Measurements from ENCODE around the gene SPATS1.
"Not testable (repeated sequence)": the region's sequence is repeated elsewhere in the genome, so short reads cannot be mapped to it uniquely, and the experiment has no call there.

SPATS1 gene

DNA sequence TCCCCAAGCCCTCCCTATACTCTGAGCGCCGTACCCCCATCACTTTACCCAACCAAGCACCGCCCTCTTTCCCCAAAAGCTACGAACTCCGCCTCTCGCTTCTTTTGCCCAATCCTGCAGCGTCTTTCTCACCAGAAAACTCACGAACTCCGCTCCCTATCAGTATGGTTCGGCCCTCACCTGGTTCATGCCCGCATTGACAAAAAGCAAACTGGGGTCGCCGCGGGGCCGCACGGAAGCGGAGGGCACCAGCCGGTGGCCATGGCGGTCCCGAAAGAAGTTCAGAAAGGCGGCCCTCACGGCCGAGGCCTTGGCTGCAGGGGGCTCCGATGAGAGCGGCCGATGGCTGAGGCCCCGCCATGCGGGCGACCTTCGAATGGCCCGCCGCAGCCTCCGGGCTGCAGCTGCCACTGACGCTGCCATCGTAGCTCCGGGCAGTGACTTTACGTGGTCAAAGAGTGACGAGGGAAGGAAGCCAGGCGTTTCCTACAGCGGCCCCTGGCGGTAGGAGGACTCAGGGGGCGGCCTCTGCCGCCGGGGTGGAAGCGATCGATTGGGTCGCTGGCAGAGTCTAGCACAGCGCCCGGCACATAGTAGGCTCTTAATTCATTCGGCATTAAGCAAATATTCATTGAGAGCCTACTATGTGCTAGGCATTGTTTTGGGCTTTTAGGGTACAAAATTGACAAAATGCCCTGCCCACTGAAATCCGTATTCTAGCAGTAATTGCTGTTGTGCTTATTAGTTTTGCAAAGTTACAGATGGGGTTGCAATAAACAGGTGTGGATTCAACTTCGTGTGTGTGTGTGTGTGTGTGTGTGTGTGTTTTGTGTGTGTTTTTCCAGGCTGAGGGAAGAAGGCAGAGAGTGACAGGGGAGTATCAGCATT lies 29.3 kb upstream of the SPATS1 start, which contains the start of gene AARS2:
Gene AARS2, minus strand, starts transcription at position 447 of the 888 bp plus-strand sequence. Its CDS starts 24 bp downstream, at position 423.
- FAIRE-seq: no peak

DNA sequence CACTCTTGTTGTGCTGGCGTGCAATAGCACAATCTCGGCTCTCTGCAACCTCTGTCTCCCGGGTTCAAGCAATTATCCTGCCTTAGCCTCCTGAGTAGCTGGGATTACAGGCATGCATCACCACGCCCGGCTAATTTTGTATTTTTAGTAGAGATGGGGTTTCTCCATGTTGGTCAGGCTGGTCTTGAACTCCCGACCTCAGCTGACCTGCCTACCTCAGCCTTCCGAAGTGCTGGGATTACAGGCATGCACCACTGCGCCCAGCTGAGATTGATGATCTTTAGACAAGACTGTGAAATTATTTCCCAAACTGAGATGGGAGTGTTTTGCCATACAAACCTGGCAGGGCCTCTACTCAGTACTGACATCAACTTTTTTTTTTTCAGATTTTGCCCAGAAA lies 27.8 kb upstream of the SPATS1 start:
- FAIRE-seq: not testable (repeated sequence)

DNA sequence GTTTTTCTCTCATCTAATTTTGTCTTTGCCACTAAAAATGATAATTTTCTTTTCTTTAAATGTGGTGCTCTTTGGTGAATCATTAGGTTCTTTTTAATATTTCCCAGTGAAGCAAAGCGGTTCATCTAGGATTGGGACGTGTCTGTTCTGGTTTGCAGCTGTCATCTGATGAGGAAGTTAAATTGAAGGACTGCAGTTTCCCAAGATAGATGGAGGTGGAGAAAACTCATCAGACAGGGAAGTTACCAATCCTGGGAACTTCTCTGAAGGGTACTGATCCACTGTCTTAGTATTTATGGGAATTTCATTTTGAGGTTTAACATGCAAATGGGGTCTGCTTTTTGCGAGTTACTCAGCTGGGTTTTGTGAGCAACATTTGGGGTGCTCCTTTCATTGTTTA lies 26.9 kb upstream of the SPATS1 start:
- FAIRE-seq: no peak

DNA sequence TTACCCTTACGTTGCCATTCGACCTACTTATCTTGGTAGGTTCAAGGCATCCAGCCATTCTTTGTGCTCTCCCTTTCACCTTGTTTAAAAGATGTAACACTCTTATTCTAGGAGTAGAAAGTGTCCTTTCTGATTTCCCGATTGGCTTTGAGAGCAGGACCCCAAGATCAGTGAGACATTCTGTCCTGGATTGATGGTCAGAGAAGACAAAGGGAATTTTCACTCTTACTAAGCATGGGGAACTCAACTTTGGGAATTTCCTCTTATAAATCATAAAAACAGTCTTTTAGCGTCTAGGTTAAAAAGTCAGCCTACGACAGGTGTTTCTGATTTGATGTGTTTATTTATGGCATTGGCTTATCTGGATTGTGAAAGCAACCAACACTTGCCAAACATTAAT lies 26.5 kb upstream of the SPATS1 start:
- no peak for FAIRE-seq

DNA sequence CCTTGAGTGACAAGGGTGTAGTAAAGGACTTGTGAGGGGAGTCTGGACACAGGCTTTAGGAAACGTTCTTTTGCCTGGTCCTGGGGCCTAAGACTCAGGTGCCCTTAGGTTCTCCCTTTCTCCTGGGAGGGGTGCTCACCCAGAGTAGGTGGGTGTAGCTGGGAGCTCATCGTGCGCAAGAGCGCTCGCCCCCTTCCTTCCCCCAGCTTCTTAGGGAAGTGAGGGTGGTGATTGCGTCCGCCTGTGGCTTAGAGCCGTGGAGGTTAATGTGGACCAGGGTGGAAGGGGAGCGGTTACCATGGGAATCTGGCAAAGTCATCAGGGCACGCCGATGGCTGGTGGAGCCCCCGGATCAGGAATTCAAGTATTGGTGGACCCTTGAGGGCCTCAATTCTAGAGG lies 26.0 kb upstream of the SPATS1 start:
- no peak for FAIRE-seq

DNA sequence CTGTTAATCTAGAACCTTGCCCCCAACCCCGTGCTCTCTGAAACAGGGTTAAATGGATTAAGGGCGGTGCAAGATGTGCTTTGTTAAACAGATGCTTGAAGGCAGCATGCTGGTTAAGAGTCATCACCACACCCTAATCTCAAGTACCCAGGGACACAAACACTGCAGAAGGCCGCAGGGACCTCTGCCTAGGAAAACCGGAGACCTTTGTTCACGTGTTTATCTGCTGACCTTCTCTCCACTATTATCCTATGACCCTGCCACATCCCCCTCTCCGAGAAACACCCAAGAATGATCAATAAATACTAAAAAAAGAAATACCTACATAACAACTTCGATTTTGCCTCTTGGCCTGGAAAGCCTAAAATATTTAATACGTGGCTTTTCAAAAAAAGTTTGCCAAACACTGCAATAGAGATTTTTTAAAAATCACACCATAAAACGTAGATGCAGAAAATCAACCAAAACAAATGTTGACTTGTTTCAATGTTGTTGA lies 25.3 kb upstream of the SPATS1 start:
- FAIRE-seq: not testable (repeated sequence)

DNA sequence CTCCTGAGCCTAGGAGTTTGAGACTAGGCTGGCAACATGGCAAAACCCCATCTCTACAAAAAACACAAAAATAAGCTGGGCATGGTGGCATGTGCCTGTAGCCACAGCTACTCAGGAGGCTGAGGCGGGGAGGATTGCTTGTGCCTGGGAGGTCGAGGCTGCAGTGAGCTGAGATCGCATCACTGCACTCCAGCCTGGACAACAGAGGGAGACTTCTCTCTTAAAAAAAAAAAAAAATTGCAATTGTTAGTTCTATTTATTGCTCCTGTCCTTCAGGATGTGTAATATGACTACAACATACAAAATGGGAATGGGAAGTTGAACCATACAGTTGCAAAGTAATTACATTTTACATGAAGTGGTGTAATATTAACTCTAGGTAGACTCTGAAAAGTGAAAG lies 21.2 kb upstream of the SPATS1 start:
- no peak for FAIRE-seq

DNA sequence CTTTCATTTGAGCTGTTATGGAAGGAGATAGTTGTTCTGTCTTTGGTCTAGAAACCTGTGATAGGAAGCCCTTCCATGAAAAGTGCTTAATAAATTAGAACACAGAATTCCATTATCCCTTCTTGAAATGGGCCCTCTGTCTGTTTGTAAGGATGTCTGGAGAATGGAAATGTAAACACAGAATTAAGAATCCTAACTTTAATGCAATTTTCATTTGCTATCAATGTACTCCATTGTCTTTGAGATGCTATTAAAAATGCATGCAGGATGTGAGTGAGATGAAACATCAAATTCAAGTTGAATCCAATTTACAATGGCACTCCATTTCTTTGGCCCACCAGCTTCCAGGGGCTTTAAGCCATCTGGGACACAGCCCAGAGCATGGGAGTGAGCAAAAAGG lies 15.4 kb upstream of the SPATS1 start:
- FAIRE-seq: no peak

DNA sequence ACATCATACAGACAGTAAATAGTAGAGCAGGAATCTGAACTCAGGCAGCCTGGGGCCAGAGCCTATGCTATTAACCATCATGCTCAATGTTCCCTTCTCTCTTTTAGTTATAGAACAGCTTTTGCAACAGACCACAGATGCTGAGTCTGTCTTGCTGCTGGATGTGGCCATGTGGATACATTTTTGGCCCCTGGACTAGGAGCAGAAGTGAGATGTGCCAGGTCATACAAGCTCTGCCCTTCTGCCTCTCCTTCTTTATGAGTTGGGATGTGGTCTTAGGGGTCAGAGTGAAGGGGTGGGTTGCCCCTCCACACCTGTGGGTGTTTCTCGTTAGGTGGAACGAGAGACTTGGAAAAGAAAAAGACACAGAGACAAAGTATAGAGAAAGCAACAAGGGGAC lies 14.7 kb upstream of the SPATS1 start:
- no peak for FAIRE-seq

DNA sequence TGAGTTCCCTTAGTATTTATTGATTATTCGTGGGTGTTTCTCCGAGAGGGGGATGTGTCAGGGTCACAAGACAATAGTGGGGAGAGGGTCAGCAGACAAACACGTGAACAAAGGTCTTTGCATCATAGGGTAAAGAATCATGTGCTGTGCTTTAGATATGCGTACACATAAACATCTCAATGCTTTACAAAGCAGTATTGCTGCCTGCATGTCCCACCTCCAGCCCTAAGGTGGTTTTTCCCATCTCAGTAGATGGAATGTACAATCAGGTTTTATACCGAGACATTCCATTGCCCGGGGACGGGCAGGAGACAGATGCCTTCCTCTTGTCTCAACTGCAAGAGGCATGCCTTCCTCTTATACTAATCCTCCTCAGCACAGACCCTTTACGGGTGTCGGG lies 14.2 kb upstream of the SPATS1 start:
- not testable (repeated sequence) for FAIRE-seq

DNA sequence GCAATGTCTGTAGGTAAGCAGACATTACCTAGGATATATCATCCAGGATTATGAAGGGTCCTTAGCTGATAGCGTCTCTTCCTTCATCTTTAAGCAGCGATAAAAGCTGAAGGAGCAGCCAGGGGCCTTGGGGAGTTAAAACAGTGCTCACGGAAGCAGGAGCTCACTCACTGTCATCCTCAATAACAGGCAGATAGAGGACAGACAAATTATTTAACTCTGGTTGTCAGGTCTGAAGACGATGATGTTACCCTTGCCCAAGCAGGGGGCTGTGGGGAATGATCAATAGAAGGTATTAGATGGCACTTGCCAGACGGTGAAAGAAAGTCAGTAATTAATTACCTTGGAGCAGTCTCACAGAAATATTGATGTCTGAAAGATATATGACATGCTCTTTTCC lies 12.6 kb upstream of the SPATS1 start:
- FAIRE-seq: no peak

DNA sequence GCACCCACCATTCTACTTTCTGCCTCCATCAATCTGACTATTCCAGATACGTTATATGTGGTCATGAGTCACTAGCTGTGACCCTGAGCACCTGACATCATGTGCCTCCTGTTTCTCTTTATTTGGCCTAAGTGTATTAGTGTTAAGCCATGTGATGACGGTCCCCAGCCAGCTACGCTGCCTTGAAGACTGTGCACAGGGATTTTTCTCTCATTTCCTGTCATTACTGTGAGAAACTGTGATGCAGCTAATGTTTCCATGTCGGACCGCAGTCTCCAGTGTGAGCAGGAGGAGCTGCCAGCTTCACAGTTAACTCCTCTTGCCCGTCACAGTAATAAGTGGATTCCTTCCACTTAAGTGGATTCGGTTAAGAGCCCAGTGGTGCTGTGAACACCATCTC lies 9.9 kb upstream of the SPATS1 start:
- no peak for FAIRE-seq

DNA sequence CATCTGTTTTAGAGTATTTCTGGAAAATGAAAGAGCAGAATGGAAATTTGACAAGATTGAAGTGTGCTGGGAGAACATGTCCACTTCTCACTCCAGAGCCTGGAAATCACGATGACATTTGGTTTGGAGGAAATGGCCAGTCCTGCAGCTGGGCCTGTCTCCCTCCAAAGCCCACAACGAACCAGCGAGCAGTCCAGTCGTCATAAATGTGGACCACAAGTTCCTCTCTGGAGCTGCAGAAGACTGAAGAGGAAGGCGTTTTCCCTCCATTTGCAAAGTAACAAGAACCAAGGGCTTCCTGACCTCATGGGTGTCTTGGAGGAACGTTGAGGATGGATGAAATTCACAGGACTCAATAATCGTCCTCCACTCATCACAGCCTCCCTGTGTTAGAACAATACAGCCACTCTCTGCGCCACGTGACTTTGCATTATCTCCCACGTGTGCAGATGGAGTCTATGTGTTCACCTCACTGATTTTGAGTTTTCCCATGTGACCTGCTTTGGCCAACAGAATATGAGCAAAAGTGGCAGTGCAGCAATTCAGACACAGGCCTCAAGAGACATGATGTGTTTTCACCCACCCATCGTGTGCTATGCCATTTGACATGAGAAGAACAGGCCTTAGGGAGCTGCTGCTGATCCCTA lies 9.1 kb upstream of the SPATS1 start:
- no peak for FAIRE-seq

DNA sequence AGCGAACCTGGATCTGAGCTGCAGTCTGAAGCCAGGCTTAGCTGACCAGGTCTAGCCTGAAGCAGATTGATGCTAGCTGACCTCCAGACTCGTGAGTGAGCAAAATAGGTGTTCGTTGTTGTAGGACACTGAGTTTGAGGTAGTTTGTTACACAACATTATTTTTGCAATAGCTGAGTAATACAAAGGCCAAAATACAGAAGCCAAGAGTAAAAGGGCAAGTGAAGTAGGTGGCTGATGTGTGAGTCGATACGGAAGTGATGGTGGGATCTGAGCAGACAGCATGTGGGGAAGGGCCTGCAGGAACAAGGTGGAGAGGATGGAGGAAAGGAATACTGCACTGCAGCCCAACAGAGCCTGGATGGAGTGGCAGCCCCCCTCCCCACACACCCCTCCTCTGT lies 8.5 kb upstream of the SPATS1 start:
- no peak for FAIRE-seq

DNA sequence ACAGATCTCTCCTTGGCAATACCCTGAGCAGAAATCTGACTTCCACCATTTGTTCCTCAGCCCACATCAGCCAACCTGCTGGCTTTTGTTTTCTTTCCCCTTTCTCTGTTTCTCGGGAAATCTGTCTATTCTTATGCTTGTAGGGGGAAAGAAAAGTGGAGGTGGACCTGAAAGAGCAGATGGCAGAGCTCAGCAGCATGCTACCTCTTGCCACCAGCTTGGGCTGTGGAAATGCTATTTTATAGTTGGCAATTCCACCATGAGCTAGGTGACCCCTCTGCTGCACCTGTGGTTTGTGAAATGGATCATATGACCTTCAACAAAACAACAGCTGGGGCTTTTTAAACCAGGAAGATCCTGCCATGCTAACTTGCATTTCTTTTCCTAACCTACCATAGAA lies 6.8 kb upstream of the SPATS1 start:
- FAIRE-seq: no peak

DNA sequence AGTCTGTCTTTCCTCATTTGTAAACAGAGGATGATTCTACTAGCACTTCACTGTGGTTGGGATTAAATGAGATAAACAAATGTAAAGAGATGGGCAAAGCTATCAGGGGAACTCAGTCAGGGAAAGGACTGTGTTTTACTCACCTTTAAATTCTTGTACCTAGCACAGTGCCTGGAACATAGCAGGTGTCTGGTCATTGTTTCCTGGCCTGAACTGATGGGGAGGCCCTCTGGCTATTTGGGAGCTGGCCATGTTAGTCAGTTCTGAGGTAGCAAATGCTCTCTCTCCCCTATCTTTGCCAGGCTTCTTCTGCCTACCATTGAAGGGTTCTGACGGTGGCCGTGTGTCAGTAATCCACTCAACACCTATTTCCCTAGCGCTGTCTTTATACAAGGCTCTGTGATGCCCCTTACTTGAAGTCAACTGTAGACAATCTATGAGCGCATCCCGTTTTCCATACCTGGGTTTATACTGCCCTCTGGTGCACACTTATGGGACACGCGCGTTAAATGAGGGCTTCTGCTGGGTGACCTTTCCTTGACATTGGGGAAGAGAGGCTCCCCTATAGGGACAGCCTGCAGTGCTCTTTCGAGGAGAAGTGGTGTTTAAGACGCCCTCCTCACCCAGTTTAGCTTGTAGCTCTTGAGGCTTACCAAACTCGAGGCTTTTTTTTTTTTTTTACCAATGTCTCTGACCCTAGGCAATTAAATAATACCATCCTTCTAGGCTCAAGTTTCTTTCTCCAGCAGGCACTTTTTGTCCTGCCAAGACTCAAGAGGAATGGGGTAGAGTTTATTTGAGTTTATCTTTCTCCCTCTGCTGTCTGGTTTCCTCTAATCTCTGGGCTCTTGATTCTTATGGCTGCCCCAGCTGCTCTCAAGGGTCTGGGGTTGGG lies 4.0 kb upstream of the SPATS1 start:
- peak; percentile 21 for FAIRE-seq

DNA sequence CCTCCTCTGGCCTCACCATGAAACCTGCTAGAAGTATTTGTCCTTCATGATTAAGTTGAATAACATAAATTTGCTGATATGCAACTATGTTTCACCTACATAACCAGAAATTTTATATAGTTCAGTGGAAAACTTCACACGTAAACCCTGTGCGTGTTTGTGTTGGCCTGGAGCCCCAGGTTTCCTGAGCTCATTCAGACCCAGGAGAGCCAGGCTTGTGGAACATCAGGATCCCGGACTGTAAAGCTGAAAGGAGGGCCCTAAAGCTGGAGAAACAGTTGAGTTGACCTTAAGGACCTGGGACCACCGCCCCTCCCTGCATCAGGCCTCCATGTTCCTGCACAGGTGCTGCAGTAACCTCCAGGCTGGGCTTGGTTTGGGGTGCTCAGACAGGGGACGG lies 3.1 kb upstream of the SPATS1 start:
- FAIRE-seq: no peak

DNA sequence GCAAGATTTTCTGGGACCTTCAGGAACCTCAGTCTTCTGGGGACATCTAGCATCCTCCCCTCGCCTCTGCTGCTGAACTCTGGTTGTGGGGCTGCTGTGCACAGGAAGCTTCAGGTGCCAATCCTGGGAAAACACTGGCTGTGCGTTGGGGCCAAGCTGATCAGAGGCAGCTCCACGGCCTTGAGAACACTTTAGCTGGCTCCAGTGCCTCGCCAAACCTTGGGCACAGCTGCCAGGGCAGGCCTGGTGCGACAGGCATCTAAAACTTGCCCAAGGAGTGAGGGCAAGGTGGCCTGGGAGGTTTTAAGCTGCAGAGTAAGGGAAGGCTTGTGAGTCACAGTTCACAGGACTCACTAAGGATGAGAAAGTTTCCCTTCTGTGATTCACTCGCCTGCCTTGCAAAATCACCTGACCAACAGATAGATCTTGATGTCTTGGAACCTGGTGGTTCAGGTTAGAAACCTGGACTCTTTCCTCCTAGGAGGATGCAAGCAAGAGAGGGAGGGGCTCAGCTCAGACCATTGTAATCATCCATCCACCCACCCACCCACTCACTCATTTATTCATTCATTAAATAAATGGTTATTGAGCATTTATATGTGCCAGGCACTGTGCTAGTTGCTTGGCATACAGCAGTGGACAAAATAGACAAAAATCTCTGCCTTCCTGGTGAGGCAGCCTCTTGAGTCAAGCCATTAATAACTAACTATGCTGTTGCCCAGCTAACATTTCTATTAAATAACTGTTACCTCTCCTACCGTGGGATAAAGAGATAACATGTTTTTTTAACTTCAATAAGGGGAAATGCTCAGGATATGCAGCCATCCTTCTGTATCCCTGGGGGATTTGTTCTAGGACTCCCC lies 2.5 kb upstream of the SPATS1 start:
- FAIRE-seq: no peak

DNA sequence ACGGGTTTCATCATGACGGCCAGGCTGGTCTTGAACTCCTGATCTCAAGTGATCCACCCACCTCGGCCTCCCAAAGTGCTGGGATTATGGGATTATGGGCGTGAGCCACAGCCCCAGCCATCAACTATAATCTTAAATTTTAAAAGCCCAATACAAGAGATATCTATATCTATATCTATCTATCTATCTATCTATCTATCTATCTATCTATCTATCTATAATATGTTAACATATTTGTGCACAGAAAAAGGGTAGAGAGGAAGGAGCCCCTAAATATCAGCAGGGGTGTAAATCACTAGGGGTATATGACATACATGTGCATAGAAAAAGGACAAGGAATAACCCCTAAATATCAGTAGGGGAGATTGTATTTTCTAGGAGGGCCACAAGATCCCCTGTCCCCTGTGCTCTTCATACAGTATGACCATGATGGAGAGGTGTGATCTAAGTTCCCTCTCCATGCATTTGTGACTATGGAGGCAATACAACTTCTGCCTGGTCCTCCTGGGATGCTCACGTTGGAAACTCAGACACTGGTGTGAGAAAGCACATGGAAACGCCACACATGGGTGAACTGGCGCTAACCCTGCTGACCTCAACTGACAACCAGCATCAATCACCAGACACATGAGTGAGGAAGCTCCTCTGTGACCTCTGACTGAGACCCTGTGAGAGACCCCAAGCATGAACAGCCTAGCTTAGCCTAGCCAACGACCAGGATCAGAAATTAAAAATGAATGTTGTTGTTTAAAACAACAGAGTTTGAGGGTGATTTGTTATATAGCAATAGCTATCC lies 1.2 kb upstream of the SPATS1 start:
- FAIRE-seq: no peak

DNA sequence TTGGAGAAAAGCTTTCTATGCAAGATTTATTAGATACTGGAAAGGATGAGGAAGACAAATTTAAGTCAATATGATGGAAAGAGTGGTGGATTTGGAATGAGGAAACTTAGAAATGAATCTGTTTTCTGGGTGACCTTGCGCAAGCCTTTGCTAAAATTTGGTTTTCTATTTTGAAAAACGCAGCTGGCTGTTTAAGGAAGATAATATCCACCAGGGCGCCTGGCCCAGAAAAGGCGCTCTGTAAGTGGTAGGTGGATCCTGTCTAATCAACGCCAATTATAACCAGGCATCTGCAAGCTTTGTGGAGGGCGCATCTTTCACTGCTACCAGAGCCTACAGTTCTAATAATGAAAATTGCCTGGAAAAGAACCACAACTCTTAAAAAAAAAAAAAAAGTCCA lies 398 bp upstream of the SPATS1 start:
- no peak for FAIRE-seq

DNA sequence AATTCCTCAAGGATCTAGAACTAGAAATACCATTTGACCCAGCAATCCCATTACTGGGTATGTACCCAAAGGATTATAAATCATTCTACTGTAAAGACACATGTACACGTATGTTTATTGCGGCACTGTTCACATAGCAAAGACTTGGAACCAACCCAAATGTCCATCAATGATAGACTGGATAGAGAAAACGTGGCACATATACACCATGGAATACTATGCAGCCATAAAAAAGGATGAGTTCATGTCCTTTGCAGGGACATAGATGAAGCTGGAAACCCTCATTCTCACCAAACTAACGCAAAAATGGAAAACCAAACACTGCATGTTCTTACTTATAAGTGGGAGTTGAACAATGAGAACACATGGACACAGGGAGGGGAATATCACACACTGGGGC lies 4.4 kb downstream of the SPATS1 start:
- FAIRE-seq: not testable (repeated sequence)
